Measurements from ENCODE around the gene LAD1.

The LAD1 gene

GRCh38 chr1:201436393-201436792 is 37.3 kb upstream of the LAD1 start:
- DNase-seq (ENCODE audit: low read depth in 1 of 2, low spot score in 1 of 2), result no peak
- H3K4me3 ChIP-seq (replicated peaks; ENCODE audit: insufficient read depth, low read length), result no peak overlapping the region
- H3K27me3 ChIP-seq (ENCODE audit: insufficient read depth, poor library complexity, severe bottlenecking), result peaks cover 2% of the 10 kb centered on the region
- H3K27ac ChIP-seq (replicated peaks), result no peak overlapping the region
- TF ChIP-seq, protein P1, sequence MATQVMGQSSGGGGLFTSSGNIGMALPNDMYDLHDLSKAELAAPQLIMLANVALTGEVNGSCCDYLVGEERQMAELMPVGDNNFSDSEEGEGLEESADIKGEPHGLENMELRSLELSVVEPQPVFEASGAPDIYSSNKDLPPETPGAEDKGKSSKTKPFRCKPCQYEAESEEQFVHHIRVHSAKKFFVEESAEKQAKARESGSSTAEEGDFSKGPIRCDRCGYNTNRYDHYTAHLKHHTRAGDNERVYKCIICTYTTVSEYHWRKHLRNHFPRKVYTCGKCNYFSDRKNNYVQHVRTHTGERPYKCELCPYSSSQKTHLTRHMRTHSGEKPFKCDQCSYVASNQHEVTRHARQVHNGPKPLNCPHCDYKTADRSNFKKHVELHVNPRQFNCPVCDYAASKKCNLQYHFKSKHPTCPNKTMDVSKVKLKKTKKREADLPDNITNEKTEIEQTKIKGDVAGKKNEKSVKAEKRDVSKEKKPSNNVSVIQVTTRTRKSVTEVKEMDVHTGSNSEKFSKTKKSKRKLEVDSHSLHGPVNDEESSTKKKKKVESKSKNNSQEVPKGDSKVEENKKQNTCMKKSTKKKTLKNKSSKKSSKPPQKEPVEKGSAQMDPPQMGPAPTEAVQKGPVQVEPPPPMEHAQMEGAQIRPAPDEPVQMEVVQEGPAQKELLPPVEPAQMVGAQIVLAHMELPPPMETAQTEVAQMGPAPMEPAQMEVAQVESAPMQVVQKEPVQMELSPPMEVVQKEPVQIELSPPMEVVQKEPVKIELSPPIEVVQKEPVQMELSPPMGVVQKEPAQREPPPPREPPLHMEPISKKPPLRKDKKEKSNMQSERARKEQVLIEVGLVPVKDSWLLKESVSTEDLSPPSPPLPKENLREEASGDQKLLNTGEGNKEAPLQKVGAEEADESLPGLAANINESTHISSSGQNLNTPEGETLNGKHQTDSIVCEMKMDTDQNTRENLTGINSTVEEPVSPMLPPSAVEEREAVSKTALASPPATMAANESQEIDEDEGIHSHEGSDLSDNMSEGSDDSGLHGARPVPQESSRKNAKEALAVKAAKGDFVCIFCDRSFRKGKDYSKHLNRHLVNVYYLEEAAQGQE (IDR thresholded peaks at IDR 0.05; ENCODE audit: insufficient replicate concordance, low read depth), result no peak
- no peak for TF ChIP-seq SPI1 (IDR thresholded peaks at IDR 0.05; ENCODE audit: borderline replicate concordance, low read depth)
- no peak for TF ChIP-seq POLR2AphosphoS5 (IDR thresholded peaks at IDR 0.05; ENCODE audit: low read depth)
- no peak for TF ChIP-seq CTCF (IDR thresholded peaks at IDR 0.05; ENCODE audit: insufficient read depth, low read length)
- TF ChIP-seq GABPA (IDR thresholded peaks at IDR 0.05; ENCODE audit: low read depth), result no peak

DNA sequence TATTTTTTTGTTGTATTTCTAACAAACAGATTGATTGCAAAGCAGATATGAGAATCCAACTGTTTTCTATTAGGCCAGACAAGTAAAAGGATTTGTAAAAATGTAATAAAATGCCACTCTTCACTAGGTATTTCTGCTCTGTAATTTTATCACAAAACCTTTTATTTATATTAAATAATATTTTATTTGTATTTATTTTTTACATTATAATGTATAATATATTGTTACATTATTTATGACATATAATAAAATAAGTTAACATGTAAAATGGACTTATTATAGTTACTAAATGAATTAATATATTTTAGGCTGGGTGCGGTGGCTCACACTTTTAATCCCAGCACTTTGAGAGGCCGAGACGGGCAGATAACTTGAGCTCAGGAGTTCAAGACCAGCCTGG is 35.1 kb upstream of the LAD1 start:
- Histone ChIP-seq H3K27ac (replicated peaks) (no peak overlapping the region), H3K4me3 (replicated peaks; ENCODE audit: insufficient read depth, low read length) (no peak overlapping the region), H3K27me3 (ENCODE audit: insufficient read depth, poor library complexity, severe bottlenecking) (peaks cover 2% of the 10 kb centered on the region)
- no peak for TF ChIP-seq POLR2AphosphoS5 (IDR thresholded peaks at IDR 0.05; ENCODE audit: low read depth)
- TF ChIP-seq GABPA (IDR thresholded peaks at IDR 0.05; ENCODE audit: low read depth), result no peak
- TF ChIP-seq, protein P1 (IDR thresholded peaks at IDR 0.05; ENCODE audit: insufficient replicate concordance, low read depth), result no peak
- TF ChIP-seq SPI1 (IDR thresholded peaks at IDR 0.05; ENCODE audit: borderline replicate concordance, low read depth), result no peak
- no peak for TF ChIP-seq CTCF (IDR thresholded peaks at IDR 0.05; ENCODE audit: insufficient read depth, low read length)
- no peak for DNase-seq (ENCODE audit: low read depth in 1 of 2, low spot score in 1 of 2)

DNA sequence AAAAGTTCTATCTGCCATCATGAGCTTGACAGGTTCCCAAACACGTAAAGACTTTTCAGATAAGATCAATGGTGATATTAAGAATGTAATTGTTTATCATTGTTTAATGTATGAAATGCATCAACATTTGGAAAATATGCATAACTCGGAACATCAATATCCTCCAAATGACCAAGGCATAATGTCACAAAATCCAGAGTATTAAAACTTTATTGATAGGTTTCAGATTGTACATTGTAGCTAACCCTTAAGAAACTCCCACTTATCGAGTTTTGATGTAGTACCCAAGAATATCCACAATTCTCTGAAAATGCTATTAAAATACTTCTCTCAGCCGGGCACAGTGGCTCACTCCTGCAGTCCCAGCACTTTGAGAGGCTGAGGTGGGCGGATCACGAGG is 34.5 kb upstream of the LAD1 start:
- Histone ChIP-seq H3K4me3 (replicated peaks; ENCODE audit: insufficient read depth, low read length) (no peak overlapping the region), H3K27me3 (ENCODE audit: insufficient read depth, poor library complexity, severe bottlenecking) (no peaks in the 10 kb centered on the region), H3K27ac (replicated peaks) (no peak overlapping the region)
- TF ChIP-seq CTCF (IDR thresholded peaks at IDR 0.05; ENCODE audit: insufficient read depth, low read length) (no peak), SPI1 (IDR thresholded peaks at IDR 0.05; ENCODE audit: borderline replicate concordance, low read depth) (no peak), GABPA (IDR thresholded peaks at IDR 0.05; ENCODE audit: low read depth) (no peak), POLR2AphosphoS5 (IDR thresholded peaks at IDR 0.05; ENCODE audit: low read depth) (no peak)
- TF ChIP-seq, protein P1 (IDR thresholded peaks at IDR 0.05; ENCODE audit: insufficient replicate concordance, low read depth), result no peak
- no peak for DNase-seq (ENCODE audit: low read depth in 1 of 2, low spot score in 1 of 2)
